ENCODE measurements around the gene BRINP2. TPM values are rescaled to one million over a fixed set of nuclear protein-coding genes. Genes with fewer than 3 reads are reported as not detected.

BRINP2 gene
- polyA plus RNA-seq, 1 donor (not counting 4 experiments of a cell fraction or from before 2014, with no cell fraction given): not detected

GRCh38 chr1:177145106-177146070, 25.4 kb upstream of the BRINP2 start:
- Histone ChIP-seq H4K20me1 (ENCODE audit: control insufficient read depth, extremely low read depth, insufficient read depth, low read length) (no peaks in the 10 kb centered on the region), H3K27me3 (ENCODE audit: control insufficient read depth, extremely low read depth, insufficient read depth, low read length) (peaks cover 6% of the 10 kb centered on the region), H3K79me2 (ENCODE audit: control insufficient read depth, insufficient read depth, low read length) (no peaks in the 10 kb centered on the region), H3K9ac (ENCODE audit: control insufficient read depth, extremely low read depth, insufficient read depth, low read length) (no peak overlapping the region), H3K4me3 (ENCODE audit: control insufficient read depth in 2 of 3, extremely low read depth in 1 of 3, insufficient read depth in 2 of 3, low read depth in 1 of 3, low read length in 3 of 3) (no peak overlapping the region), H3K9me1 (ENCODE audit: control insufficient read depth, extremely low read depth, insufficient read depth, low read length) (no peaks in the 10 kb centered on the region), H2AFZ (ENCODE audit: control insufficient read depth, low read length) (no peak overlapping the region), H3K27ac (ENCODE audit: control insufficient read depth, insufficient read depth, low read length) (no peak overlapping the region), H3K36me3 (ENCODE audit: control insufficient read depth in 2 of 2, extremely low read depth in 1 of 2, insufficient read depth in 2 of 2, low read length in 2 of 2) (no peaks in the 10 kb centered on the region), H3K9me3 (ENCODE audit: control insufficient read depth, low read depth, low read length) (no peaks in the 10 kb centered on the region), H3K4me2 (ENCODE audit: control insufficient read depth, extremely low read depth, insufficient read depth, low read depth, low read length) (no peak overlapping the region), H3K4me1 (ENCODE audit: control insufficient read depth, extremely low read depth, insufficient read depth, low read length) (no peaks in the 10 kb centered on the region)
- no peak for DNase-seq (ENCODE audit: low read depth, low spot score)
- no peak for TF ChIP-seq CTCF (optimal IDR thresholded peaks at IDR 0.05 in 1 of 3, IDR thresholded peaks at IDR 0.05 in 1 of 3, conservative IDR thresholded peaks at IDR 0.05 in 1 of 3; ENCODE audit: extremely low read depth in 1 of 3, insufficient read depth in 2 of 3, low read length in 3 of 3)
- no peak for TF ChIP-seq EZH2 (IDR thresholded peaks at IDR 0.05; ENCODE audit: low read length)
- dilution Hi-C loops (cut with MboI; ENCODE audit: extremely low pct_ligation_motif_present, low sequenced_read_pairs): no loop called here
- no peak for FAIRE-seq

- TF ChIP-seq EZH2 (IDR thresholded peaks at IDR 0.05; ENCODE audit: low read length) (no peak), CTCF (optimal IDR thresholded peaks at IDR 0.05 in 1 of 3, IDR thresholded peaks at IDR 0.05 in 1 of 3, conservative IDR thresholded peaks at IDR 0.05 in 1 of 3; ENCODE audit: extremely low read depth in 1 of 3, insufficient read depth in 2 of 3, low read length in 3 of 3) (no peak)
- Histone ChIP-seq H3K4me2 (ENCODE audit: control insufficient read depth, extremely low read depth, insufficient read depth, low read depth, low read length) (no peak overlapping the region), H3K27ac (ENCODE audit: control insufficient read depth, insufficient read depth, low read length) (no peak overlapping the region), H3K4me1 (ENCODE audit: control insufficient read depth, extremely low read depth, insufficient read depth, low read length) (no peaks in the 10 kb centered on the region), H4K20me1 (ENCODE audit: control insufficient read depth, extremely low read depth, insufficient read depth, low read length) (no peaks in the 10 kb centered on the region), H3K27me3 (ENCODE audit: control insufficient read depth, extremely low read depth, insufficient read depth, low read length) (peaks cover 6% of the 10 kb centered on the region), H3K9ac (ENCODE audit: control insufficient read depth, extremely low read depth, insufficient read depth, low read length) (no peak overlapping the region), H3K9me1 (ENCODE audit: control insufficient read depth, extremely low read depth, insufficient read depth, low read length) (no peaks in the 10 kb centered on the region), H3K79me2 (ENCODE audit: control insufficient read depth, insufficient read depth, low read length) (no peaks in the 10 kb centered on the region), H3K36me3 (ENCODE audit: control insufficient read depth in 2 of 2, extremely low read depth in 1 of 2, insufficient read depth in 2 of 2, low read length in 2 of 2) (no peaks in the 10 kb centered on the region), H3K9me3 (ENCODE audit: control insufficient read depth, low read depth, low read length) (no peaks in the 10 kb centered on the region), H2AFZ (ENCODE audit: control insufficient read depth, low read length) (no peak overlapping the region), H3K4me3 (ENCODE audit: control insufficient read depth in 2 of 3, extremely low read depth in 1 of 3, insufficient read depth in 2 of 3, low read depth in 1 of 3, low read length in 3 of 3) (no peak overlapping the region)
- dilution Hi-C loops (cut with MboI; ENCODE audit: extremely low pct_ligation_motif_present, low sequenced_read_pairs): no loop called here
- FAIRE-seq (no peak), DNase-seq (ENCODE audit: low read depth, low spot score) (no peak)
Observed at GRCh38 chr1:177146499-177146898, 24.3 kb upstream of the BRINP2 start.

Measured in keratinocyte (primary cell).